IPS DF 6.9 (cell line): Measurements from ENCODE around the gene PLEKHA3.
"Not testable (repeated sequence)": the region's sequence is repeated elsewhere in the genome, so short reads cannot be mapped to it uniquely, and the experiment has no call there.

Experiments
- DNase-seq: peaks from one replicate; pipeline ENCODE4 v3.0.0-alpha.2; 2013; ENCODE audit warnings: low read depth, low spot score
- H3K27ac ChIP-seq: one replicate; pipeline ENCODE4 v1.5.1; 2013; ENCODE audit warnings: low read length, control low read depth
- H3K27me3 ChIP-seq: 2 replicates; pipeline ENCODE4 v1.6.1; 2013; ENCODE audit warnings: mild to moderate bottlenecking, low read length; ENCODE audit not compliant: control insufficient read depth, insufficient read depth
- H3K36me3 ChIP-seq: 2 replicates; pipeline ENCODE4 v1.6.1; 2013; ENCODE audit warnings: low read length; ENCODE audit not compliant: control insufficient read depth, insufficient read depth
- H3K4me1 ChIP-seq: 2 replicates; pipeline ENCODE4 v1.6.1; 2013; ENCODE audit warnings: low read length; ENCODE audit not compliant: control insufficient read depth, insufficient read depth
- H3K4me3 ChIP-seq: 2 replicates; pipeline ENCODE4 v1.5.1; 2013; ENCODE audit warnings: mild to moderate bottlenecking, low read length
- H3K9me3 ChIP-seq: 2 replicates; pipeline ENCODE4 v1.6.1; 2013; ENCODE audit warnings: low read length, inconsistent platforms; ENCODE audit not compliant: control insufficient read depth, insufficient read depth
- WGBS: extraction: QIAGEN DNeasy Blood & Tissue Kit; methylation state at CpG from one replicate; pipeline ENCODE4 v1.1.7; 2013; ENCODE audit warnings: mixed read lengths, missing lambda C conversion rate; ENCODE audit not compliant: insufficient read length, insufficient coverage; 5-methylcytosine and 5-hydroxymethylcytosine counted together

PLEKHA3 gene

DNA sequence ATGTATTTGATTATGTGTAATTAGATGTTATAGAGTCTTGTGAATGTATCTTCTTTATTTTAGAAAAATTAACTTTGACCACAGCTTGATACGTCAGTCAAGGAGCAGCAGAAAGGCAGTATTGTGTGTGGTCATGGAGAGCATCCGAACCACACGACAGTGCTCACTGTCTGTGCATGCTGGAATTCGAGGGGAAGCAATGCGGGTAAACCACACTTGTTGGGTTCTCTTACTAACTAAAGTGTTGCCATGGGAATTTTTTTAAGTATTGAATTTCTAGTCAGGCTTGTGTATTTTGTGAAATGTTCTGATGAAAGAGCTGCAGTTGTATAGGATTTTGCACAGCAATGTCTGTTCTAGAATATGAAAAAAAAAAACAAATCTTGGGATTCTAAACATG, 24.3 kb upstream of the PLEKHA3 start:
- H3K36me3 ChIP-seq = no peaks in the 10 kb centered on the region
- no peaks in the 10 kb centered on the region for H3K27me3 ChIP-seq
- no peak overlapping the region for H3K27ac ChIP-seq
- H3K9me3 ChIP-seq = no peaks in the 10 kb centered on the region
- H3K4me3 ChIP-seq = no peak overlapping the region
- no peaks in the 10 kb centered on the region for H3K4me1 ChIP-seq
- no CpG with 5 or more reads among the region's 5 CpGs for WGBS
- DNase-seq = no peak

GRCh38 chr2:178457390-178457886, 22.8 kb upstream of the PLEKHA3 start:
- Histone ChIP-seq H3K9me3 (no peaks in the 10 kb centered on the region), H3K4me1 (no peaks in the 10 kb centered on the region), H3K27ac (no peak overlapping the region), H3K27me3 (no peaks in the 10 kb centered on the region), H3K4me3 (no peak overlapping the region), H3K36me3 (no peaks in the 10 kb centered on the region)
- no peak for DNase-seq
- no CpG with 5 or more reads among the region's 11 CpGs for WGBS

- no peaks in the 10 kb centered on the region for H3K4me1 ChIP-seq
- no peak for DNase-seq
- no CpG with 5 or more reads among the region's 7 CpGs for WGBS
- H3K27ac ChIP-seq = no peak overlapping the region
- no peaks in the 10 kb centered on the region for H3K27me3 ChIP-seq
- H3K36me3 ChIP-seq = no peaks in the 10 kb centered on the region
- no peak overlapping the region for H3K4me3 ChIP-seq
- H3K9me3 ChIP-seq = no peaks in the 10 kb centered on the region
These were observed 10.9 kb upstream of the PLEKHA3 start for GRCh38 chr2:178469219-178469849.

DNA sequence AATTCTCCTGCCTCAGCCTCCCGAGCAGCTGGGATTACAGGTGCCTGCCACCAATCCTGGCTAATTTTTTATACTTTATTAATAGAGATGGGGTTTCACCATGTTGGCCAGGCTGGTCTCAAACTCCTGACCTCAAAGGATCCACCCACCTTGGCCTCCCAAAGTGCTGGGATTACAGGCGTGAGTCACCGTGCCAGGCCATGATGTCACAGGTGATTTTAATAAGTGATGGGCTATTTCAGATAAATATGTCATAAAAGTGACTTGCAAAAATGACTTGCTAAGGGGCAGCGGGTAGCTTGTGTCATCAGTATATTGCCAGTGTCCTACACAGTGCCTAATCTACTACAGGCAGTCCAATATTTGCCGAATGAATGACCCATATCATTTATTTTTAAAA, 8.9 kb upstream of the PLEKHA3 start:
- H3K4me1 ChIP-seq, H3K27ac ChIP-seq, H3K4me3 ChIP-seq, DNase-seq, H3K27me3 ChIP-seq, H3K9me3 ChIP-seq, H3K36me3 ChIP-seq: not testable (repeated sequence)
- WGBS = no CpG with 5 or more reads among the region's 5 CpGs

- no peak for DNase-seq
- no peaks in the 10 kb centered on the region for H3K9me3 ChIP-seq
- H3K36me3 ChIP-seq = no peaks in the 10 kb centered on the region
- WGBS = no CpG with 5 or more reads among the region's 2 CpGs
- H3K4me1 ChIP-seq = no peaks in the 10 kb centered on the region
- no peak overlapping the region for H3K27ac ChIP-seq
- no peak overlapping the region for H3K4me3 ChIP-seq
- no peaks in the 10 kb centered on the region for H3K27me3 ChIP-seq
These were observed 6.9 kb upstream of the PLEKHA3 start for GRCh38 chr2:178473373-178473772.

DNA sequence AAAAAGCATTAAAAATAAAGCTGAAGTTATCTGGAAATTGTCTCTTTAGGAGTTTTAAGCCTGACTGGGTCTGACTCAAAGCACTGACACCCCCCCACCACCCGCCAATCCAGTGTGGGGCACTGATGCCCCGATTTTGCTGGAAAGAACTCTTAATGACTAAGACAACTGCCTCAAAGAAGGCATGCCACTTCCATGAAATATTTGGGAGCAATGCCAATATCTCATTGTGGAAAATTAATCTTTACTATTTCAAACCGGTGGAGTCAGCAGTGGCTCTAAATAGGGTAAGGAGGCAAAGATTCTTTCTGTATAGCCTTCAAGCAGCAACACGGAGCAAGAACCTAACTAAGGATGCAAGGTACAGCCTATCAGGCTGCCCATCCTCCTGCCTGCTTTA, 6.3 kb upstream of the PLEKHA3 start:
- H3K4me3 ChIP-seq = no peak overlapping the region
- H3K27ac ChIP-seq = no peak overlapping the region
- no peaks in the 10 kb centered on the region for H3K27me3 ChIP-seq
- H3K4me1 ChIP-seq = no peaks in the 10 kb centered on the region
- WGBS = no CpG with 5 or more reads among the region's 4 CpGs
- DNase-seq = no peak
- no peaks in the 10 kb centered on the region for H3K36me3 ChIP-seq
- H3K9me3 ChIP-seq = no peaks in the 10 kb centered on the region

DNA sequence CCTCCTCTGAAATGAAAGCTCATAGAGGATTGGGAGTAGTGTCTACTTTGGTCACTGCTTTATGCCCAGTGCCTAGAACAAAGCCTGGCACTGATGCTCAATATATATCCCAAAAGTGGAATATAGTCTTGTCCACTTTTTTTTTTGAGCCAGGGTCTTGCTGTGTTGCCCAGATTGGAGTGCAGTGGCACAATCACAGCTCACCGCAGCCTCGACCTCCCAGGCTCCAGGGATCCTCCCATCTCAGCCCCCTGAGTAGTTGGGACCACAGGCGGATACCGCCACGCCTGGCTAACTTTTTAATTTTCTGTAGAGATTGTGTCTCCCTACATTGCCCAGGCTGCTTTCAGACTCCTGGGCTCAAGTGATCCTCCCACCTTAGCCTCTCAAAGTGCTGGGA, 5.7 kb upstream of the PLEKHA3 start:
- DNase-seq = no peak
- Histone ChIP-seq H3K27me3 (no peaks in the 10 kb centered on the region; the same call in 1 of the 2 replicates), H3K9me3 (no peaks in the 10 kb centered on the region), H3K4me1 (0 out of 2 replicates have a peak, but pooled peaks cover 1% of the 10 kb centered on the region), H3K27ac (no peak overlapping the region), H3K4me3 (no peak overlapping the region), H3K36me3 (no peaks in the 10 kb centered on the region)
- no CpG with 5 or more reads among the region's 5 CpGs for WGBS

- Histone ChIP-seq H3K27ac (no peak overlapping the region), H3K9me3 (no peaks in the 10 kb centered on the region), H3K4me3 (no peak overlapping the region), H3K4me1 (0 out of 2 replicates have a peak, but pooled peaks cover 1% of the 10 kb centered on the region), H3K27me3 (no peaks in the 10 kb centered on the region; the same call in 1 of the 2 replicates), H3K36me3 (no peaks in the 10 kb centered on the region)
- no peak for DNase-seq
These were observed 3.8 kb upstream of the PLEKHA3 start for GRCh38 chr2:178476477-178476876.

GRCh38 chr2:178477443-178478129, 2.7 kb upstream of the PLEKHA3 start:
- WGBS = no CpG with 5 or more reads among the region's 3 CpGs
- H3K4me1 ChIP-seq = 0 out of 2 replicates have a peak, but pooled peaks cover 1% of the 10 kb centered on the region
- DNase-seq = no peak
- no peak overlapping the region for H3K27ac ChIP-seq
- no peak overlapping the region; the same call in 1 of the 2 replicates for H3K4me3 ChIP-seq
- no peaks in the 10 kb centered on the region for H3K36me3 ChIP-seq
- H3K9me3 ChIP-seq = no peaks in the 10 kb centered on the region
- no peaks in the 10 kb centered on the region; the same call in 1 of the 2 replicates for H3K27me3 ChIP-seq

DNA sequence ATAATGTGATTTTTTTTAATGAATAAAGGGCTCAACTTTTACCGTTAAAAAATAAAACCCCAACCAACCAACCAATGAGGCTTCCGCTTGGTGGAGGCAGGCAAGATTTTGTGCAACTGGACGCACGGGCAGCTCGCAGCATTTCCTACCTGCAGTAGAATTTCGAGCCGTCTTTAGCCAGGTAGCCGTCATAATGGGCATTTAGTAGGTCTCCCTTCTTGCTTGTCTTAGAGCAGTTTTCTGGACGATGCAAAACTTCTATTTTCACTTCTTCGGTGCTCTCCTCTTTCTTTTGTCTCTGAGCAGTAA, 2.2 kb upstream of the PLEKHA3 start:
- Histone ChIP-seq H3K4me1 (0 out of 2 replicates have a peak, but pooled peaks cover 1% of the 10 kb centered on the region), H3K4me3 (peak overlapping the region; percentile 85; the same call in 1 of the 2 replicates), H3K27ac (no peak overlapping the region), H3K36me3 (no peaks in the 10 kb centered on the region), H3K27me3 (no peaks in the 10 kb centered on the region; the same call in 1 of the 2 replicates), H3K9me3 (no peaks in the 10 kb centered on the region)
- DNase-seq = no peak
- WGBS = no CpG with 5 or more reads among the region's 10 CpGs
